RKO (cell line): ENCODE data around the gene LVRN.
A peak's percentile ranks its signal among the peaks of the same experiment; 100 is the strongest.

Source experiments
- DNase-seq: peaks from one replicate; pipeline ENCODE4 v3.0.0-alpha.2; 2016; ENCODE audit warnings: low spot score

Gene LVRN

DNA sequence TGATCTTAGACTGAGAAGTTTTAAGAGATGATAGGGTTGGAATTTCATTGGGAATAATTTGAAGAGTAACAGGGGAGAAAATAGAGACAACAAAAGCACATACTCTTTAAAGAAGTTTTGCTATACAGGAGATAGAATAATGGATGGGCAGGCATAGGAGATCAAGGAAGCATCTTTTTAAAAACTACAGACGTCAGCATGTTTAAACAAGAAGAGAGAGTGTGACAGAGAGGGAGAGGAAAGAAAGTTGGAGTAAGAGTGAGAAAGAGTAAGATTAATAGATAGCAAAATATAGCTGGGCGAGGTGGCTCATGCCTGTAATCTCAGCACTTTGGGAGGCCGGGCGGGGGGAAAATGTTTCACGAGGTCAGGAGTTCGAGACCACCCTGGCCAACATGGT, 5.3 kb upstream of the LVRN start:
- no peak for DNase-seq

DNA sequence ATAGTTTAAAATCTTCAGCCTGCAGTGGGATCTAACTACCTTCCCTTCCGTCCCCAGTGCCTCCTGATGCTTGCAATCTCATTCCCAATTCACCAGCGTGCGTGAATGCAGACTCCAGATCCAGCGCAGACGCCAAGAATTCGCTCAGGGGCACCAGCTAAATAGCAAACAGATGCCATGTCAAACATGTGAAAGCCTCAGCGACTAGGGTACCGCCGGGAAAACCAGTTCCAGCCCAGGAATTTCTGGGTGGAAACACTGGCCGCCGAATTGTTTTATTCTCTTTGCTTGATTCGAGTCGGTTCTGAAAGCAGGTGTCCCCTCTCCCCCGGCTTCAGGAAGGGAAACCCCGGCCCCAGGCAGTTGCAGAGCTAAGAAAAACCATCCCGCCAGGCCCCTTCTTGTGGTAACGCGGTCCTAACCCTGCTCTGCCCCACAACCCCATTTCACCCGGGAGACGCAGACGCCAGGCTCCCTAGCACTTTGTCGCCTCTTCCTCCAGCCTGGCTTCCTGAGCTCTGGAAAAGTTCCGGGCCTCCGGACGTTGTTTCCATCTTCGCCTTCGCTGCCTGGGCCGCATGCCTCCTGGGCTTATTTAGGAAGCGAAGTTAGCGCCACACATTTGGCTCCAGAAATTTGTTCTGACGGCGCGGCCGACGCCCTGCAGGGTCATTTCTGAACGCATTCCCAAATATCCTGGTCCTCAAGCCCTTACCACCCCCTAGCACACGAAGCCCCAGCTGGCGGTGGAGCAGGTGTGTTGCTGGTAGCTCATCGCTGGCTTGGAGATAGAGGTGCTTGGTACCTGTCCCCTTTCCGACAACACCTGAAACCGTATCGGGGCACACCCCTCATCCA, 665 bp upstream of the LVRN start:
- no peak for DNase-seq

DNA sequence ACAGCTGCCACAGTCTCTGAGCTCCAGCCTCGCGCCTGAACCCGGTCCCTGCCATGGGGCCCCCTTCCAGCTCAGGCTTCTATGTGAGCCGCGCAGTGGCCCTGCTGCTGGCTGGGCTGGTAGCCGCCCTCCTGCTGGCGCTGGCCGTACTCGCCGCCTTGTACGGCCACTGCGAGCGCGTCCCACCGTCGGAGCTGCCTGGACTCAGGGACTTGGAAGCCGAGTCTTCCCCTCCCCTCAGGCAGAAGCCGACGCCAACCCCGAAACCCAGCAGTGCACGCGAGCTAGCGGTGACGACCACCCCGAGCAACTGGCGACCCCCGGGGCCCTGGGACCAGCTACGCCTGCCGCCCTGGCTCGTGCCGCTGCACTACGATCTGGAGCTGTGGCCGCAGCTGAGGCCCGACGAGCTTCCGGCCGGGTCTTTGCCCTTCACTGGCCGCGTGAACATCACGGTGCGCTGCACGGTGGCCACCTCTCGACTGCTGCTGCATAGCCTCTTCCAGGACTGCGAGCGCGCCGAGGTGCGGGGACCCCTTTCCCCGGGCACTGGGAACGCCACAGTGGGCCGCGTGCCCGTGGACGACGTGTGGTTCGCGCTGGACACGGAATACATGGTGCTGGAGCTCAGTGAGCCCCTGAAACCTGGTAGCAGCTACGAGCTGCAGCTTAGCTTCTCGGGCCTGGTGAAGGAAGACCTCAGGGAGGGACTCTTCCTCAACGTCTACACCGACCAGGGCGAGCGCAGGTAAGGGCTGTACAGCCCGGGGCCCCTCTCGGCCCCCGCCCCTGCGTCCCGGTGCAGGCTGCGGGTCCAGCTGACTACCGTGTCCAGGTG, 509 bp downstream of the LVRN start:
- DNase-seq: no peak

DNA sequence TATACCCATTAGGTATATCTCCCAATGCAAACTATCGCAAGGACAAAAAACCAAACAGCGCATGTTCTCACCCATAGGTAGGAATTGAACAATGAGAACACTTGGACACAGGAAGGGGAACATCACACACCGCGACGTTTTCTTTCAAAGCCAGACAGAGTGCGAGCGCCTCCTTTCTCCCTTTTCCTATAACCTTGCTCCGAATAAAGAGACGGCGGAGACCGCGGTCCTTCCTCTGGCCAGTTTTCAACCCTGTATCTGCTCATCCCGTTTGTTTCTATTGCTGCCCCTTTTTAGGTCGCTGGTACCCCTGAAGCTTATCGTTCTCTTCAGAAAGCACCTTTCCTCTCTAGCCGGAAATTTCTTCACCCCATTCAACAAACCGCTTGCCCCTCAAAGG, 1.3 kb downstream of the LVRN start:
- no peak for DNase-seq

DNA sequence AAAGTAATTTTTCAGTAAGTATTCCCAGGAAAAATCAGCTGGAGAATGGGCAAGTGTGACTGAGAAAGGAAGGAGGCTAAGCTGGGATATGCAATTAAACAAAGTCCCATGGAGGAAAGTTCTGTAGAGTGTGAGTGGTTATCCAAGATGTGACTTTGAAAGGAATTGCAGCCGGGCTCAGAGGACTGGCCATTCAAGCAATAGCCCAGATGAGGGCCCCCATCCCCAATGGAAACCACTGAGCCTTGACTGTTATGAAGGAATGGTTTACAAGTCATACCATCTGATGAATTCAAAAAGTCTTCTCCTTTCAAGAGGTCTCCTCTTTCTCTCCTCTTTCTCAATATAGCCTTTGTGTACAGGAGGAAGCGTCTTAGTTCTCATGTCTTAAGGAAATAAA, 6.5 kb downstream of the LVRN start:
- DNase-seq: no peak

DNA sequence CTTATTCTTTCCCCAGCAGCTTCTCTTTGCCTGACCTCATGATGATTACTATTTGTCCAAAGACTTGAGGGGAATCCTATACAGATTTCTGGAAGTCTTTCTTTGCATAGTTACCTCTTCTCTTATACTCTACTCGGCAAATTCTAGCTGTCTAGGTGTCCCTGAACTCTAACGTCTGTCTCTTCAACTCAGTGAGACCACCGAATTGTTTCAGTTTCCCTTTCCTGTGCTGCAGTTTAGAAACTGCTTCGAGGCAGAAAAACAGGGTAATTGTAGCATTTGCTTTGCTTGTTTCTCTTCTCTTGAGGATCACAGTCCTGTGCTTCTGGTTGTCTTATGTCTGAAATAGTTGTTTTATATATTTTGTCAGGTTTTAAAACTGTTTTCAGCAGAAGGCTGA, 14.8 kb downstream of the LVRN start:
- no peak for DNase-seq

DNA sequence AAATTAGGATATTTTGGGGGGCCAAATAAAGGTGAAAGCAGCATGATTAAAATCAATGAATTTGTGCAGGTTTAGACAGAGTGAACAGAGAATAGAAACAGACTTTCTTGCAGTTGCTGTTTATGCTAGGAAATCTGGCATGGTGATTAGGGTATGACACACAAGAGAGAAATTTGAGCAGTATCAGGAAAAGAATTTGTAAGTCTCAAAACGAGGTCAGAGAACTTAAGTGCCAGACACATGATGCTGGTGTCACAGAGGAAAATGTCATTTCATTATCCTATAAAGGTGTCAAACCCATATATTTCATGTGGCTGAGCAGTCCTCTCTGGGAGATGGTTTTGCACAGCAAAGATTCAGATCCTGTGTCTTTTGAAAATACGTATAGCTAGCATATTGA, 15.7 kb downstream of the LVRN start:
- DNase-seq: peak; percentile 48

DNA sequence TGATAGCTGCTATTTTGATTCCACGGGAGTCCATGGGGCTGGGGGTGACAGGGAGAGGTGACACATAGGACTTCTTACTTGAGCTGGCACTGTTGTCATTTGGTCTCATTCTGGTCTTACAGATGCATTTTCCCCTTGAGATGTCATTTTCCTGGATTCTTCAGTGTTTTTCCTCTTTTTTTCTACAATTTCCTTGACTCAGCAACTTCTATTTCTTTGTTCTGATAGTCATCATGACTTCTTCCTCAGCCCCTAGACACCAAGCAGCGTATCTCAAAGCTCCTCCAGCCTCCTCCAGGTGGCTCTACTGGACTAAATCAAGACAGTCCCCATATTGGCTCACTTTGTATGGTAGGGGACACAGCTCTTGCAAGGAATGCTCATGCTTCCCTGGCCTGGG, 16.5 kb downstream of the LVRN start:
- DNase-seq: no peak

DNA sequence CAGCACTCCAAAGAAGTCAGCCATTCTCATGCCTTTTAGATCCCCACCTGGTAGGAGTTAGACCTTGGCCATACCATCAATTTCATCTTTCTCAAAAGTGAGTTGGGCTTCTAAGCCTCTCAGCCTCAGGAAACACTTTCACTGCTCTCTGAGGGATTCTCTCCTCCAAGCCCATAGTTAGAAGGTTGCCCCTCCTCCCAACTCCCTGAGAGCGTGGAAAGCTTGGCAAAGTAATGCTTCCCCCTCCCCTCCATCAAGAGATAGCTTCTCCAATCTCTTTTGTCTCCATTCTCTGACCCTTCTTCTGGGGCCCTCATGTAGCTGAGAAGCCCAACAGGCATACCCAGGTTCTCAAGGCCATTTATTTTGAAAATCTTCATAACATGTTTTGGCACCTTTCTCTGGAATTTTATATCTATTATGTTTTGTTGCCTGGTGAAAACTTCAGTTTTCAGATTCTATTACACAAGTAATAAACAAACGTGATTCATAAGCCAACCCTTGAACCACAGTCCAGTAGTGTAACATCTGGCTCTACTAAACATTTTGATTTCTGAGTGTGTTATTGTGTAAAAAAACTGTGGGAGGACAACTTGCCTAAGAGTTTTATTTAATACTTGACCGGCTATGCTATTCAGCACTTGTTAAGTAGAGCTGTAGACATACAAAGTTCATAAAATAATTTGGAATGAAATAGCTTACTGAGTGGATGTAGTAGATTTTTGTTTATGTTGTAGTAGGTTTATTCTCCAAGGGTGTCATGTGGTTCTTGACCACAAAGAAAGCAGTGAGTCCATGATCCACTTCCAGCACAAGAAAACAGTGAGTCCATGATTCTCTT, 17.1 kb downstream of the LVRN start:
- DNase-seq: no peak

DNA sequence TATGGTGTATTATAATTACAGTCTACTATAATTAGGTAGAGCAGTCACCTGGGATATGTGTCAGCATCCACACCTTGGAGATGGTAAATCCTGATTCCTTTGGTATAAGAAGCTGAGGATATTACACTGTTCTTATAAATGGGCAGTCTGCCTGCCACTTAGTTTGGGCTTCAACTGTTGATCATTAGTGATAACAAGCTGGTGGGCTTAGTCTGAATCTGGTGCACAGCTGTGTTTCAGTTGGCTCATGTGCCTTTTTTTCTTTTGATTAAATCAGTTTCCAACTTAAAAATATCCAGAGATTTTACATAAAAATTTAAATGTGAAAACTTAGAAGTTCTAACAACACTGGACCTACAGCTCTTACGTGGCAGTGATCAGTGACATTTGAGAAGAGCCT, 21.2 kb downstream of the LVRN start:
- no peak for DNase-seq

DNA sequence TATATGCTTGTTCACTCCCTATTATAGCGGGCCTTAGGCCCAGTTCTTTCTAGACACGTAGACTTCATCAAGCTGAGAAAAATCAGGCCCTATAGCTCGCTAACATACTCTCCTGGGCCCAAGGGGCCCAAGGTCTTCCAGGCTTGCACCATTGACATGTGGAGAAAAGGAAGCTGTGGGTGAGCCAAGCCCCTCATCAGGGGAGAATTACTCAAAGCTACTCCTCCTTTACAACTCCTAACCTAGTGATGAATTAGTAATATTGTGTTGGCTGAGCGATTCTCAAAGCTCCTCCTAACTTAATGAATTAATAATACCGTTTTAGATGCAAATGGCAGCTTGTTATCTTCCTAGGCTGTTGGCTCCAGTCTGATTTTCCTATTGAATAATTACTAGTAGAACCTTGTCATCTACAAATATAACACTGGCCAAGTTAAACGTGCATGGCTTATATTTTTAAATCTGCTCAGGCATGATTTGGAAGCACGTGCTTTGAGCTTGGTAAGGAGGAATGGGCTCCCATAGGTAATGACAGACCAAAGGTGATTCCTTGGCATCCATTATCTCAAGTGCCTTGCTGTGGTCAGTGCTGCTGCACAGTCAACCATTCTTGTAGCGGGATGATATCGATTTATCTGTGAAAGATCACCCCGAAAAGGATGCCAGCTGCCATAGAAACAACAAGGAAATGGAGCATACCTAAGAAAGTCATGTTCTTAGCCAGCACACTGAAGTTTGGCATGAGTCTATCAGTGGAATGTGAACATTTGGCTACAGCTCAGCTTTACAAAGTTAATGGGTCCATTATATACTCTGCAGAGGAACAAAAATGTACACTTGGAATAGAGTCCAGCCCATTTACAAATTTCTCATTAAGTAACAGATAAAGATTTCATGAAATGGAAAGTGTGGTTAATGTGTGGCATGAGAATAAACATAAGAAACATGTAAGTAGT, 23.8 kb downstream of the LVRN start:
- DNase-seq: no peak

DNA sequence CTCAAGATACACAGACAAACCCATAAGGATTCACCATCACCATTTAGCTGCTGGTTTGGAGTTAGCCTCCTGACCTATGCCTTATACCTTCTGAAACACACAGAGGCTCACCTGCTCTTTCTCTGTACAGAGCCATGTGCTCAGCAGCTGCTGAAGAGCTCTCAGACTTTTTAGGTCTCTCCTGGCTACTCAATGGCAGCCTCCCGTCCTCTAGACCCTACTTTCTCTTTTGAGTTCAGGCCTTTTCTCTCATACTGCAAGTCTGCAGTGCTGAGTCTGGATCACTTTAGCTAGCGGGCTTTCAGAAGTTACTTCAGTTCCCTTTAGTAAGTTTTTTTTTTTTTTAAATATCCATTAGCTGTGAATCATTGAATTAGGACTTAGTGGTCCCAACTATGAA, 25.7 kb downstream of the LVRN start:
- no peak for DNase-seq

DNA sequence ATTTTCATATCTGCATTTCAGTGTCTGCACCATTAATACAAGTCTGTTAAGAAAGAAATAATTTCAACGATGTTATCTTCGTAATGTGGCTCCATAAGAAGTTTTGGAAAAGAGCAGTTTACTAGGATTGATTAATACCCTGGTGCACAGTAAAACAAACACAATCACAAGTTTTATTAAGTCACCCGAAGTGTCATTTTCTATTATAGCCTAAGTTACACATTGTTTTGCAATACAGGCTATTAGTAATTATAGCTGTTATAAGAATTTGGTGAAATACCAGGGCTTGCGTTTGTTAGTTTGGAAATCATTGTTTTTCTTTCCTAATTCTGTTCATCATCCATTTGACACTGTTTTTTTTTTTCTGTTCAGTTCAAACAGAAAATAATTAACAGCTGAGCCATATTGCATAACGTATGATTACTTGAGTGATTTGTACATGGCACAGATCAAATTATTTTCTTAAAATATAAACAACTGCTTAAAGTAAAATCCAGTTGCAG, 30.6 kb downstream of the LVRN start:
- DNase-seq: no peak

DNA sequence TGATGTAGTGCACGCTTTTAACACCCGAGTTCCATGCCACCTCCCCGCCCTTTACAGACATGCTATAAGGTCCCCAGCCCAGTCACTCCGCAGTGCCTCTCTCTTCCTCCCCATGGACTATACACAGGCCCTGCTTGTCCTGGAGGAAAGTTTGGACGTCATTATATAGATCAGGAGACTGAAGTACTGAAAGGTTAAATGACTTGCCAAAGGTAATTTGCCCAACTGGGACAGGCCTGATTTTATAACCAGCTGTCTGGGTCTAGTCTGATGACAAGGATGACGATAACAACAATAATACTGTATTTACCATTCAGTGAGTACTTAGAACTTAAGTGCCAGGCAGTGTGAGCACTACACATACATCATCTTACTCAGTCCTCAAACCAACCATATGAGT, 33.1 kb downstream of the LVRN start:
- DNase-seq: no peak

DNA sequence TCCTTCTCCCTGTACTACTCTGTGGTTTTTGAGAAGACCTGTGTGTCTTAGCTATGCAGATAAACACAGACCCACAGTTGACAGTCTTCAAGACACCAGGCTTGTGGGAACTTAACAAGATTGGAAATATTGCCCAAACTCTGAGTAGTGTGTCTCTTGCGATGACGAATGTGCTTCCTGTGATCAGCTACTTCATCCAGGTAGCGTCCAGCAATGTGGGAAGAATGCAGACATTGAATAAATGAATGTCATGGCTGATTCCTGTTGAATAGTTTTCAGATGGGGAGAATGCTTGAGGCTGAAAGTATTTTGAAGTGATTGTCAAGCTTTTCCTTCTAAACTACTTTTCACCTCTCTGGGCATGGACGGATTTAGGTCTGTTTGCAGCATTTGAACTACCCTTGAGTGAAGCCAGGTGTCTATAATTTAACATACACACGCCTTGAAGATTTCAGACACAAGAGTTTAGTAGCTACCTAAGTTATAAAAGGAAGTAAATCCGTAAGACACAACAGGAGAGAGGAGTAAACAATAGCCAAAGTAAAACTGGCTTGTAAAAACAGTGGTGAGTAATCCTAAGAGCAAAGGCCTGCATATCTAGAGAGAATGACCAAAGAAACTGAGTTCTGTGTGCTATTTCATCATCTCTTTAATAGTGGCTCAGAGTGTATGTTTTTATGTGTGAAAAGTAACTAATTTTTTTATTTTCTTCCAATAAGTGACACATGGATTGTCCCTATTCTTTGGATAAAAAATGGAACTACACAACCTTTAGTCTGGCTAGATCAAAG, 40.0 kb downstream of the LVRN start:
- DNase-seq: no peak

DNA sequence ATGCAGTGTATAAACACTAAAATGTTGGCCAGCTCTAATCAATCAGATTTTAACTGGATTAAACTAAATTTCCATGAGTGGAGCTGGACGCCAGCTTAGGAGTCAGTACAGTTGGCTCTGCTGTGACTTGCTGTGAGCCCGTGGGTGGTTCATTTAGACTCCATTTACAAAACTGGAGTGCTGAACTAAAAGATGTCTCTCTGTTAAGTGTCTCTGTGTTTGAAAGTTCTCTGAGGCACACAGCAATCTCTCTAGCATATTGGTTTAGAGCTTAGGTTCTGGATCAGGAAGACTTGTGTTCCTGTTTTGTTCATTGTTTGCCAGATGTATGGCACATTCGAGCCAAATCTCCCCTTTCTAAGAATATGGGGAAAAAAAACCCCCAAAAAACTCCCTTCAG, 42.0 kb downstream of the LVRN start:
- DNase-seq: no peak

DNA sequence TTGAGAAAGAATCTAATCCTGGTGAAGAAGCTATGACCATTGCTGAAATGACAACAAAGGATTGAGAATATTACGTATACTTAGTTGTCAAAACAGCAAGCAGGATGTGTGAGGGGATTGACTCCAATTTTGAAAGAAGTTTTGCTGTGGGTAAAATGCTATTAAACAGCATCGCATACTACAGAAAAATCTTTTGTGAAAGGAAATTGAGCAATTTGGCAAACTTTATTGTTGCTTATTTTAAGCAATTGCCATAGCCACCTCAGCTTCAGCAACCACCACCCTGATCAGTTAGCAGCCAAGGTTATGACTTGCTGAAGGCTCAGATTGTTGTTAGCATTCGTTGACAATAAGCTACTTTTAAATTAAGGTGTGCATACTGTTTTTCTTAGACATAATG, 47.5 kb downstream of the LVRN start:
- DNase-seq: no peak

DNA sequence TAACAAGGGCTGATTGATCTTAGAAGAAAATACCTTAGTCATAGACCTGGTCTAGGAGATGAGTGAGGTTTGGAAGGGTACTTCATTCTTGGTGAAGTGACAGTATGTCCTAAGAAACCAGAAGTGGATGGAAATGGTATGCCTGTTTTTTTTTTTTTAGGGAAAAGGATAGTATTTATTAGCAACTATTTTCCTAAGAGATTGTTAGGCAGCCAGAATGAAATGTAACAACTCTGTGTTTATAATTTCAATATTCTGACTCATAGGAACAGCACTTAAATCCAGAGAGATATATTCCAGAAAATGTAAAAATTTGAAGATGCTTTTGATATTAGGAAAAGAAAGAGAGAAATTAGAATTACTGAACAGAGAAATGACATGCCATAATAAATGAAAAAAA, 48.8 kb downstream of the LVRN start:
- DNase-seq: no peak

DNA sequence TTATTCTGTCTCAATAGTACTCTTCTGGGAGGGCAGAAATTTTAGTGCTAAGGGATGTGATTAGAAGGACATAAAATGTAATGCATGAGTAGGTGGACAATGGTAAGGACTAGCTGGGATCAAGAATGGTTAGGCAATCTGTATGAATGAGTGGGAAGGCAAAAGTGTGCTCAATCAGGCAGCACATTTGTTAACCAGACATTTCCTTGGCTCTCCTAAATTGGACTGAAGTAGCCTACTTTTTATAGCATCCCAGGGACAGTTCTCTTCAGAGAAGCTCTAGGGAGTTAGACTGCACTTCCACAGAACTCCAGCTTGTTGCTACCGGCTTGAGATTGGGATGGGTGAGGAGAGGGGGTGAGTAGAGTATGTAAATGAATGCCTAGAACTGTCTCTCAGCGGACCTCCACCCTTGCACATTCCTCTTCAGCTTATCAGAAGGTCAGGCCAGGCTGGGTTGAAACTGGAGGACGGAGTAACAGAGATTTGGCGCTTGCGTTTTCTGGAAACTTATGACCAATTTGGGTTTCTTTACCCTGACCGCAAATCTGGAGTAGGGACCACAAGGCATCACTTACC, 51.0 kb downstream of the LVRN start:
- DNase-seq: no peak

DNA sequence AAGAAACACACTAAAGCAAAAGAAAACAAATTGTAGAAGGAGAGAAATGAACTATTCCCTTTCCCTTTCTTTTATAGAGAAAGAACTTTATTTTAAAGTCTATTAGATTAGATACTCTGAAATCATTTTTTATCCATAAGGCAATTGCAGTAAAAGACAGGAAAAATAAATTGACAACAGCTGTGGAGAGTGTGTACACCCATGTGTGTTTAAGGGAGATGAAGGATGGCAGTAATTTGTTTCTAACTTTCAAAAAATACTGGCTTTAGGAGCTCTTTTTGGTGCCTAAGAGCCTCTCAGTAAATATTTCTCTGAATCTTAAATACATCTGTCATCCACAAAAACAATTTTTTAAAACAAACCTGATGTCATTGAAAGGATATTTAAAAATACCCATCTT, 51.7 kb downstream of the LVRN start:
- no peak for DNase-seq
